Right cardiac atrium (tissue), 5 donors: ENCODE data around the gene CRIM1. TPM values are rescaled to one million over a fixed set of nuclear protein-coding genes. Genes with fewer than 3 reads are reported as not detected.
A peak's percentile ranks its signal among the peaks of the same experiment; 100 is the strongest.

Experiments used
- ATAC-seq, 2 donors: fragments of 200-7000 bp; cut with Tn5 transposase; one replicate each; pipeline versions ENCODE4 v1.8.0 to v1.9.1; 2020; ENCODE audit warnings: moderate library complexity in 2 of 2, mild to moderate bottlenecking in 1 of 2
- DNase-seq, 3 donors: peaks; one replicate each; pipeline ENCODE4 v3.0.0-alpha.2; 2020
- H3K27ac ChIP-seq: one replicate; pipeline ENCODE4 v1.5.1; 2013; ENCODE audit warnings: mild to moderate bottlenecking, low read length, control low read depth, moderate library complexity
- H3K27me3 ChIP-seq: one replicate; pipeline ENCODE4 v1.6.1; 2013; ENCODE audit not compliant: control insufficient read depth, insufficient read depth
- H3K4me1 ChIP-seq: one replicate; pipeline ENCODE4 v1.6.1; 2013; ENCODE audit warnings: low read length; ENCODE audit not compliant: control insufficient read depth, insufficient read depth
- H3K4me3 ChIP-seq: one replicate; pipeline ENCODE4 v1.5.1; 2013; ENCODE audit warnings: low read length, control low read depth
- H3K9me3 ChIP-seq: one replicate; pipeline ENCODE4 v1.6.1; 2013; ENCODE audit warnings: low read length; ENCODE audit not compliant: control insufficient read depth
- WGBS: extraction: QIAGEN DNeasy Blood & Tissue Kit; methylation state at CpG from one replicate; pipeline ENCODE4 v1.1.7; 2013; 5-methylcytosine and 5-hydroxymethylcytosine counted together
- intact Hi-C, 4 donors: fragments of 100-400 bp; cut with DNase I; formaldehyde crosslinking; loops; one replicate each; pipeline versions ENCODE4 v1.11.0 to v1.14.0; 2022 to 2023
- polyA plus RNA-seq: library from polyadenylated mRNA; stranded (reverse); fragments of 200-250 nt; gene quantifications from one replicate; pipeline ENCODE4 v1.2.3, GENCODE V29; 2013
- total RNA-seq, 4 donors: library from RNA; stranded (reverse); fragmentation: NEBNext Ultra II Directional; extraction: Animal tissue kit (Norgen Biotek cat#: 25700); gene quantifications; one replicate each; pipeline ENCODE4 v1.2.1, GENCODE V29; 2021
- donor health status: healthy with polysubstance abuse.
- donor health status: DM: no; HTN: yes; CAD: no.
- donor health status: DM: no; HTN: no; CAD: no.
- donor health status: DM: no; HTN: yes; CAD: no; lungs with severe emphysema.
- donor health status: DM: yes; HTN: yes; CAD: no.

CRIM1 gene
- total and polyA plus RNA-seq, 5 donors: 10.5 to 34.0 (median 27.7) TPM

- DNase-seq (no peak), ATAC-seq (no peak)
- Histone ChIP-seq H3K27me3 (no peaks in the 10 kb centered on the region), H3K9me3 (no peaks in the 10 kb centered on the region), H3K27ac (no peak overlapping the region), H3K4me1 (peaks cover 6% of the 10 kb centered on the region), H3K4me3 (no peak overlapping the region)
- 92% methylated on average over 8 of the region's 8 CpGs for WGBS
- intact Hi-C loops: no loop called here
Measured at GRCh38 chr2:36445185-36445866, 89.7 kb downstream of the CRIM1 start.

- Histone ChIP-seq H3K27ac (no peak overlapping the region), H3K4me1 (peaks cover 6% of the 10 kb centered on the region), H3K27me3 (no peaks in the 10 kb centered on the region), H3K9me3 (no peaks in the 10 kb centered on the region), H3K4me3 (no peak overlapping the region)
- intact Hi-C loops: no loop called here
- ATAC-seq: no peak
- DNase-seq: no peak
- WGBS: 80% methylated on average over 3 of the region's 3 CpGs
Measured at GRCh38 chr2:36446294-36446693, 90.7 kb downstream of the CRIM1 start.

GRCh38 chr2:36449213-36449612 is 93.6 kb downstream of the CRIM1 start:
- Histone ChIP-seq H3K4me3 (no peak overlapping the region), H3K4me1 (peaks cover 6% of the 10 kb centered on the region), H3K27me3 (no peaks in the 10 kb centered on the region), H3K27ac (no peak overlapping the region), H3K9me3 (no peaks in the 10 kb centered on the region)
- DNase-seq (no peak), ATAC-seq (no peak)
- intact Hi-C loops: no loop called here
- WGBS: 85% methylated on average over 7 of the region's 7 CpGs

- intact Hi-C loops: loop anchor here in 1 of 4 donors (10.0 kb wide), 1 partner anchor 95 kb away; the partner anchor contains the start of gene CRIM1
Measured at GRCh38 chr2:36449943-36450392, 94.4 kb downstream of the CRIM1 start.

GRCh38 chr2:36450466-36451196 is 95.1 kb downstream of the CRIM1 start:
- intact Hi-C loops: loop anchor here in 1 of 4 donors (10.0 kb wide), 1 partner anchor 96 kb away; the partner anchor contains the start of gene CRIM1
- Histone ChIP-seq H3K4me3 (no peak overlapping the region), H3K4me1 (peaks cover 6% of the 10 kb centered on the region), H3K27ac (no peak overlapping the region), H3K9me3 (no peaks in the 10 kb centered on the region), H3K27me3 (no peaks in the 10 kb centered on the region)
- ATAC-seq (peak; percentile 50 to 65), DNase-seq (no peak)
- 49% methylated on average over 5 of the region's 5 CpGs for WGBS

More at GRCh38 chr2:36449943-36450392, 94.4 kb downstream of the CRIM1 start:
- Histone ChIP-seq H3K27ac (no peak overlapping the region), H3K27me3 (no peaks in the 10 kb centered on the region), H3K9me3 (no peaks in the 10 kb centered on the region), H3K4me1 (peaks cover 6% of the 10 kb centered on the region), H3K4me3 (no peak overlapping the region)
- DNase-seq (no peak), ATAC-seq (peak in 1 of 2 donors; percentile 43)
- 46% methylated on average over 6 of the region's 6 CpGs for WGBS

- intact Hi-C loops: loop anchor here in 1 of 4 donors (10.0 kb wide), 1 partner anchor 97 kb away; the partner anchor contains the start of gene CRIM1
- Histone ChIP-seq H3K27me3 (no peaks in the 10 kb centered on the region), H3K4me3 (no peak overlapping the region), H3K27ac (no peak overlapping the region), H3K4me1 (peaks cover 8% of the 10 kb centered on the region), H3K9me3 (no peaks in the 10 kb centered on the region)
- 44% methylated on average over 5 of the region's 5 CpGs for WGBS
- ATAC-seq (peak; percentile 34 to 48), DNase-seq (no peak)
Measured at GRCh38 chr2:36451512-36451911, 95.9 kb downstream of the CRIM1 start.

GRCh38 chr2:36452260-36452659 is 96.7 kb downstream of the CRIM1 start:
- ATAC-seq: no peak
- WGBS: 61% methylated on average over 3 of the region's 3 CpGs

GRCh38 chr2:36453652-36454051 is 98.1 kb downstream of the CRIM1 start:
- Histone ChIP-seq H3K27ac (no peak overlapping the region), H3K4me1 (peaks cover 11% of the 10 kb centered on the region)
- WGBS: 89% methylated on average over 3 of the region's 3 CpGs

More at GRCh38 chr2:36452260-36452659, 96.7 kb downstream of the CRIM1 start:
- Histone ChIP-seq H3K4me3 (no peak overlapping the region), H3K4me1 (peaks cover 9% of the 10 kb centered on the region), H3K27ac (no peak overlapping the region), H3K27me3 (no peaks in the 10 kb centered on the region), H3K9me3 (no peaks in the 10 kb centered on the region)
- intact Hi-C loops: loop anchor here in 1 of 4 donors (10.0 kb wide), 1 partner anchor 97 kb away; the partner anchor contains the start of gene CRIM1
- no peak for DNase-seq

GRCh38 chr2:36455011-36455410 is 99.4 kb downstream of the CRIM1 start:
- intact Hi-C loops: loop anchor here in 1 of 4 donors (10.0 kb wide), 1 partner anchor 100 kb away; the partner anchor contains the start of gene CRIM1
- Histone ChIP-seq H3K27me3 (no peaks in the 10 kb centered on the region), H3K27ac (no peak overlapping the region), H3K9me3 (no peaks in the 10 kb centered on the region), H3K4me3 (no peak overlapping the region), H3K4me1 (peaks cover 14% of the 10 kb centered on the region)
- DNase-seq: no peak
- WGBS: 79% methylated on average over 4 of the region's 4 CpGs
- no peak for ATAC-seq

More at GRCh38 chr2:36453652-36454051, 98.1 kb downstream of the CRIM1 start:
- no peak for ATAC-seq
- DNase-seq: no peak
- intact Hi-C loops: loop anchor here in 1 of 4 donors (10.0 kb wide), 1 partner anchor 99 kb away; the partner anchor contains the start of gene CRIM1
- Histone ChIP-seq H3K4me3 (no peak overlapping the region), H3K27me3 (no peaks in the 10 kb centered on the region), H3K9me3 (no peaks in the 10 kb centered on the region)

GRCh38 chr2:36455788-36456187 is 100.2 kb downstream of the CRIM1 start:
- intact Hi-C loops: loop anchor here in 1 of 4 donors (10.0 kb wide), 1 partner anchor 101 kb away; the partner anchor contains the start of gene CRIM1
- DNase-seq: peak in 1 of 3 donors; percentile 56
- no peak overlapping the region for H3K4me3 ChIP-seq

More at GRCh38 chr2:36455788-36456187, 100.2 kb downstream of the CRIM1 start:
- Histone ChIP-seq H3K9me3 (no peaks in the 10 kb centered on the region), H3K27ac (peak overlapping the region; percentile 15), H3K27me3 (no peaks in the 10 kb centered on the region), H3K4me1 (peaks cover 12% of the 10 kb centered on the region)
- 22% methylated on average over 4 of the region's 4 CpGs for WGBS
- ATAC-seq: peak; percentile 35 to 66
